GM12878 (cell line): ENCODE measurements around the gene GPR176. TPM values are rescaled to one million over a fixed set of nuclear protein-coding genes. Genes with fewer than 3 reads are reported as not detected.

ENCODE experiments used
- CHD1 ChIP-seq: IDR thresholded peaks from 2 replicates; pipeline ENCODE4 v1.6.1; 2012; ENCODE audit warnings: low read depth, low read length, improper control_type of control experiment
- RFX5 ChIP-seq: IDR thresholded peaks from 2 replicates; pipeline ENCODE4 v1.6.1; 2011; ENCODE audit warnings: low read depth, low read length, improper control_type of control experiment
- USF2 ChIP-seq: IDR thresholded peaks from 2 replicates; pipeline ENCODE4 v1.6.1; 2011; ENCODE audit warnings: low read depth, low read length, improper control_type of control experiment, borderline replicate concordance
- polyA plus RNA-seq, 11 experiments: library from polyadenylated mRNA; depleted of rRNA in 4 of 11; unstranded in 6 of 11; stranded (reverse) in 5 of 11; fragments of >200 nt; fragmentation: Nextera tagmentation in 4 of 11; fragmentation: Illumina TruSeq in 1 of 11; extraction: Ambion mirVana in 4 of 11; extraction: Trizol in 1 of 11; gene quantifications; 1 replicate in 1 of 11; 2 replicates in 10 of 11; pipeline versions ENCODE4 v1.2.1 to v1.2.3, GENCODE V29; 2011 to 2016; ENCODE audit warnings: inconsistent platforms in 2 of 11, missing spikeins in 2 of 11, low read depth in 1 of 11
- total RNA-seq, 4 experiments: library from RNA; depleted of rRNA in 3 of 4; stranded (reverse); fragments of >200 nt in 3 of 4; fragmentation: Illumina TruSeq in 1 of 4; extraction: Trizol in 1 of 4; gene quantifications; 2 replicates each; pipeline versions ENCODE4 v1.2.1 to v1.2.3, GENCODE V29; 2013 to 2021
- TF ChIP-seq, protein P1 (sequence below): fragments of 450-650 bp; IDR thresholded peaks from 2 replicates; pipeline ENCODE4 v1.6.1; 2016; ENCODE audit warnings: mild to moderate bottlenecking
- TF ChIP-seq, protein P2 (sequence below): IDR thresholded peaks from 2 replicates; pipeline ENCODE4 v1.6.1; 2012; ENCODE audit warnings: improper control_type of control experiment, low read depth, low read length; ENCODE audit not compliant: insufficient replicate concordance

GPR176 gene
- total and polyA plus RNA-seq, 10 of the 15 experiments (the other 5 are each of a cell fraction or from before 2014, with no cell fraction given): 0.02 to 0.33 (median 0.16) TPM; not detected in 4

DNA sequence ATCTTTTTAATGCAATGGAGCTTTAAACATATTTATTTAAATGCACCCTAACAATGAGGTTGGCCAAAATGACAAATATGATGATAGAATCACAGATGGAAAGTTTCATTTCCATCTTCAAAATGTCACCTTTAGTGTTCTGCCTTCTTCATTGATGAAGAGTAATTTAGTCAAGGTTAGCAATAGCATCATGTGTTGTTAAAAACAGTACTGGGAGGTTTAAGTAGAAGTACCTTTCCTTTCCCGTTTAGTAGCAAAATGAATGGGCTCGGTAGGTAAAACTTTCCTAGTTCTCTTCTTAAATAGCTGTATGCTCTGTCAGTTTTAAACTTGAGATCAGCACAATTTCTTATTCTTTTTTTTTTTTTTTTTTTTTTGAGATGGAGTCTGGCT lies 48.9 kb upstream of the GPR176 start (continued):
- TF ChIP-seq, protein P1, sequence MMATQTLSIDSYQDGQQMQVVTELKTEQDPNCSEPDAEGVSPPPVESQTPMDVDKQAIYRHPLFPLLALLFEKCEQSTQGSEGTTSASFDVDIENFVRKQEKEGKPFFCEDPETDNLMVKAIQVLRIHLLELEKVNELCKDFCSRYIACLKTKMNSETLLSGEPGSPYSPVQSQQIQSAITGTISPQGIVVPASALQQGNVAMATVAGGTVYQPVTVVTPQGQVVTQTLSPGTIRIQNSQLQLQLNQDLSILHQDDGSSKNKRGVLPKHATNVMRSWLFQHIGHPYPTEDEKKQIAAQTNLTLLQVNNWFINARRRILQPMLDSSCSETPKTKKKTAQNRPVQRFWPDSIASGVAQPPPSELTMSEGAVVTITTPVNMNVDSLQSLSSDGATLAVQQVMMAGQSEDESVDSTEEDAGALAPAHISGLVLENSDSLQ: no peak
- TF ChIP-seq, protein P2, sequence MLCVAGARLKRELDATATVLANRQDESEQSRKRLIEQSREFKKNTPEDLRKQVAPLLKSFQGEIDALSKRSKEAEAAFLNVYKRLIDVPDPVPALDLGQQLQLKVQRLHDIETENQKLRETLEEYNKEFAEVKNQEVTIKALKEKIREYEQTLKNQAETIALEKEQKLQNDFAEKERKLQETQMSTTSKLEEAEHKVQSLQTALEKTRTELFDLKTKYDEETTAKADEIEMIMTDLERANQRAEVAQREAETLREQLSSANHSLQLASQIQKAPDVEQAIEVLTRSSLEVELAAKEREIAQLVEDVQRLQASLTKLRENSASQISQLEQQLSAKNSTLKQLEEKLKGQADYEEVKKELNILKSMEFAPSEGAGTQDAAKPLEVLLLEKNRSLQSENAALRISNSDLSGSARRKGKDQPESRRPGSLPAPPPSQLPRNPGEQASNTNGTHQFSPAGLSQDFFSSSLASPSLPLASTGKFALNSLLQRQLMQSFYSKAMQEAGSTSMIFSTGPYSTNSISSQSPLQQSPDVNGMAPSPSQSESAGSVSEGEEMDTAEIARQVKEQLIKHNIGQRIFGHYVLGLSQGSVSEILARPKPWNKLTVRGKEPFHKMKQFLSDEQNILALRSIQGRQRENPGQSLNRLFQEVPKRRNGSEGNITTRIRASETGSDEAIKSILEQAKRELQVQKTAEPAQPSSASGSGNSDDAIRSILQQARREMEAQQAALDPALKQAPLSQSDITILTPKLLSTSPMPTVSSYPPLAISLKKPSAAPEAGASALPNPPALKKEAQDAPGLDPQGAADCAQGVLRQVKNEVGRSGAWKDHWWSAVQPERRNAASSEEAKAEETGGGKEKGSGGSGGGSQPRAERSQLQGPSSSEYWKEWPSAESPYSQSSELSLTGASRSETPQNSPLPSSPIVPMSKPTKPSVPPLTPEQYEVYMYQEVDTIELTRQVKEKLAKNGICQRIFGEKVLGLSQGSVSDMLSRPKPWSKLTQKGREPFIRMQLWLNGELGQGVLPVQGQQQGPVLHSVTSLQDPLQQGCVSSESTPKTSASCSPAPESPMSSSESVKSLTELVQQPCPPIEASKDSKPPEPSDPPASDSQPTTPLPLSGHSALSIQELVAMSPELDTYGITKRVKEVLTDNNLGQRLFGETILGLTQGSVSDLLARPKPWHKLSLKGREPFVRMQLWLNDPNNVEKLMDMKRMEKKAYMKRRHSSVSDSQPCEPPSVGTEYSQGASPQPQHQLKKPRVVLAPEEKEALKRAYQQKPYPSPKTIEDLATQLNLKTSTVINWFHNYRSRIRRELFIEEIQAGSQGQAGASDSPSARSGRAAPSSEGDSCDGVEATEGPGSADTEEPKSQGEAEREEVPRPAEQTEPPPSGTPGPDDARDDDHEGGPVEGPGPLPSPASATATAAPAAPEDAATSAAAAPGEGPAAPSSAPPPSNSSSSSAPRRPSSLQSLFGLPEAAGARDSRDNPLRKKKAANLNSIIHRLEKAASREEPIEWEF: no peak
- TF ChIP-seq CHD1 (no peak), USF2 (no peak), RFX5 (no peak)
